ENCODE measurements around the gene TMEM37. TPM values are rescaled to one million over a fixed set of nuclear protein-coding genes. Genes with fewer than 3 reads are reported as not detected.

The TMEM37 gene
- total RNA-seq, 1 experiment from 2014 or later = 9.6 TPM

DNA sequence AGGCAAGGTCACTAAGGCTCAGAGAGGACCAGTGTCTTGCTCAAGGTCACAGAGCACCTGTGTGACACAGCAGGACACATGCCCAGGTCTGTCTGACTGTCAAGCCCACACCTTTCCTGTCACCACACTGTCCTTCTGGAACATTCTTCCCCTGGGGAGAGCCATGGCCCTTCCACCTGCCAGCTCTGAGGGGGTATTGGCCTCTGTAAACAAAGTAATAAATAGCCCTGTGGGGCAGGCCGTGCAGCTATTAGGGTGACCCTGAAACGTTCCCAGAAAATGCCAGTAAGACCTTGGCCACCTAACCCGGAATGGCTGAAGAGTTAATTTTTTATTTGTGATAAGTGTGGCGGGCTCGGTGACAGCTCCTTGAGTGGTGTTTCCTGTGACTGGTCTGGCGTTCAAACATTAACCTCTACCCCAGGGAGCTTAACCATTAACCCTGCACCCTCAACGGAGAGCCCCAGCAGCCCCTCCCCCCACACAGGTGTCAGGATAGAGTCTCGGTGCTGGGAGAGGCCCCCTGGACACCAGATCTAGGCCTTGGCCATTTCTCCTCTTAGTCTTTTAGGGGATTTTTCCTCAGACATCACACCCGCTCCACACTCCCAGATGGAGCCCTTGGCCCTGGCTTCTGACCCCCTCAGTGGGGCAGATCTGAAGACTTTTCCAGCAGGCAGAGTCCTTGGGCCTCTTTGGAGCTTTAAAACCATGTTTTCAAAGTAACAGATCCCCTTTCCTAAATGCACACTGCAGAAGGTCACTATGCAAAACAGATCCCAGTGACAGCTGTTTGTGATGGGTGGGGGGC is 56.0 kb downstream of the TMEM37 start (continued):
- TF ChIP-seq ZNF219 (CRISPR knock-in tag; IDR thresholded peaks at IDR 0.05; ENCODE audit: borderline replicate concordance) (no peak), ZNF263 (CRISPR knock-in tag; IDR thresholded peaks at IDR 0.05; ENCODE audit: low read depth) (no peak), RELA (CRISPR knock-in tag; IDR thresholded peaks at IDR 0.05; ENCODE audit: borderline replicate concordance) (no peak), ESRRA (CRISPR knock-in tag; IDR thresholded peaks at IDR 0.05; ENCODE audit: borderline replicate concordance) (no peak)

Other genes starting within 250 kb of the TMEM37 start
- 20.5 to 24.0 TPM (median 21.4 TPM) in 3 replicates for gene STEAP3, start 208.0 kb upstream of the TMEM37 start, total RNA-seq (2021)
- 4.4 to 5.2 TPM (median 4.6 TPM) in 3 replicates for gene C2orf76, start 65.0 kb upstream of the TMEM37 start, total RNA-seq (2021)
- 146 to 158 TPM (median 150 TPM) in 3 replicates for gene DBI, start 64.9 kb upstream of the TMEM37 start, total RNA-seq (2021)
- 0.09 to 0.18 TPM in 2 of 3 replicates, not detected in the other for gene SCTR, start 92.6 kb downstream of the TMEM37 start, total RNA-seq (2021)
- gene CFAP221, start 112.6 kb downstream of the TMEM37 start, total RNA-seq (2021) = 0.14 to 0.94 TPM (median 0.35 TPM) in 3 replicates
- 33.5 to 41.1 TPM (median 34.1 TPM) in 3 replicates for gene TMEM177, start 247.3 kb downstream of the TMEM37 start, total RNA-seq (2021)

Measured in WTC11 (cell line).